H54 (cell line): ENCODE measurements around the gene VAV1.
"Not testable (repeated sequence)": the region's sequence is repeated elsewhere in the genome, so short reads cannot be mapped to it uniquely, and the experiment has no call there.

Experiments
- DNase-seq: peaks from one replicate; pipeline ENCODE4 v3.0.0; 2011; ENCODE audit warnings: low spot score, mixed read lengths; ENCODE audit not compliant: insufficient read length
- FAIRE-seq: peaks from 3 replicates; lab custom pipeline; 2011; peaks lifted over from hg19 to GRCh38; lab: Jason Lieb, UNC
- POLR2A ChIP-seq: IDR thresholded peaks from 2 replicates; pipeline ENCODE4 v1.6.1; 2011; ENCODE audit warnings: low read depth, mild to moderate bottlenecking, low read length

The VAV1 gene

DNA sequence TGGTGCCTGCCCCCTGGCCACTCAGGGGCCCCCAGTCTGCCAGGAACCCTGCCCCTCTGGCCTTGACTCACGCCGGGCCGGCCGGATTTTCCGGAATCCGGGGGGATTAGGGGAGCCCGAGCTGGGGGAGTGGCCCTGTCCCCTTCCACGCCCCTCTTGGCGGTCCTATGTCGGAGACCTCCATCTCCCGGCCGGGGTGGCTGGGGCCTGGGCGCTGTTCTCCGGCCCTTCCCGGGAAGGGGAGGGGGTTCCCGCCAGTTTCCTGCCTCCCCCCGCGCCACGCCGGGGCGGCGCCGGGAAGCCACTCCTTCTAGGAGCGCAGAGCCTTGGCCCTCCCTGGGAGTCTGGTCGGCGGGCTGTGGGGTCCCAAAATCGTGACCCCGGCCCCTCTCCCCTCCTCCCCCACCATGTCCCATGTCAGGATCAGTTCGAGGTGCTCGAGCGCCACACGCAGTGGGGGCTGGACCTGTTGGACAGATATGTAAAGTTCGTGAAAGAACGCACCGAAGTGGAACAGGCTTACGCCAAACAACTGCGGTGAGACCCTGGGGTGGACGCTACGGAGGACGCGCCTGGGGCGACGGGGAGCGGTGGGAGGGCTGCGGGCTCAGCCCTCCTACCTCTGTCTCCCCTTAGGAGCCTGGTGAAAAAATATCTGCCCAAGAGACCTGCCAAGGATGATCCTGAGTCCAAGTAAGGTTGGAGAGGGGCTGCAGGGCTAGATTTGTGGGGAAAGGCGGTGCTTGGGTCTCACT lies 31.7 kb upstream of the VAV1 start:
- no peak for FAIRE-seq
- TF ChIP-seq POLR2A = no peak
- peak; percentile 61 for DNase-seq

DNA sequence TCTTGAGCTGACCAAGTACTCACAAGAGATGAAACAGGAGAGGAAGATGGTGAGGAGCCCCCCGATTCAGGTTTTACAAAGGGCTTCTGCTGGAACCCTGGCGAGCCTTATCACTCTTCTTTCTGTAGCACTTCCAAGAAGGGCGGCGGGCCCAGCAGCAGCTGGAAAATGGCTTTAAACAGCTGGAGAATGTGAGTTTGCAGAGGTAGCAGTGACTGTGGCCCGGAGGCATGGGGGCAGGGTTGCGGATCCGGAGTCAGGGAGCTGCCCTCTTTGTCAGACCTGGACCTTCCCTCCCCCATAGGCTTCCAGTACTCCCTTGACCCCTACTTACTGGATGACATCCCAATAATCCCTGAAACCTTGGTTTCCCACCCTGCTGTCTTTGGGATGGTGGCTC lies 29.4 kb upstream of the VAV1 start:
- DNase-seq (no peak), FAIRE-seq (no peak)
- TF ChIP-seq POLR2A = no peak

DNA sequence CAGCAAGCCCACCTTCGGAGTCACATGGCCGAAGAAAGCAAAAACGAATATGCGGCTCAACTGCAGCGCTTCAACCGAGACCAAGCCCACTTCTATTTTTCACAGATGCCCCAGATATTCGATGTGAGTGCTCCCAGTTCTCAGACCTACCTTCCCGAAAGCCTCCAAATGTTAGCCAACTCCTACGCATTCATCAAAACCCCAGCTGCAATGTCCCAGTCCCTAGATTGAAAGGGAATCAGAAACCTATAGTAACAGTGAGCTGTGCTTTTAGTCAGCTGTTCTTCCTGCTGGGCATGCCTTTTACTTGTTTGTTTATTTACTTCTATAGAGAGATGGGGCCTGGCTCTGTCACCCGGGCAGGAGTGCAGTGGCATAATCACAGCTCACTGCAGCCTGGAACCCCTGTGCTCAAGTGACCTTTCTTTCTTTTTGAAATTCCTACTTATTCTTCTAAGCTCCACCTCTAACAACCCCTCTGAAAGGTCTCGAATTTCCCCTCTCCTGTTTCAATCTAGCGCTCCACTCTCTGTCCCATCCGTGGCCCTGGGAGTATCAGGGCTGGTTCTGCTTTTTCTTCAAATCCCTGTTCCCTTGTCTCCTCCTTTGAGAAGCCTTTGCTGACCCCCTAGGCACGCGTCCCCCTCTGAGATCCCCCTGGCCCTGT lies 28.7 kb upstream of the VAV1 start:
- FAIRE-seq = no peak
- TF ChIP-seq POLR2A = no peak
- no peak for DNase-seq

GRCh38 chr19:6744381-6745301 lies 27.9 kb upstream of the VAV1 start:
- DNase-seq (peak; percentile 90), FAIRE-seq (no peak)

GRCh38 chr19:6745965-6746364 lies 26.5 kb upstream of the VAV1 start:
- no peak for TF ChIP-seq POLR2A
- no peak for FAIRE-seq
- DNase-seq = no peak

More at GRCh38 chr19:6744381-6745301, 27.9 kb upstream of the VAV1 start:
- no peak for TF ChIP-seq POLR2A

- not testable (repeated sequence) for FAIRE-seq, DNase-seq
Observed at GRCh38 chr19:6748543-6748942, 24.0 kb upstream of the VAV1 start.

DNA sequence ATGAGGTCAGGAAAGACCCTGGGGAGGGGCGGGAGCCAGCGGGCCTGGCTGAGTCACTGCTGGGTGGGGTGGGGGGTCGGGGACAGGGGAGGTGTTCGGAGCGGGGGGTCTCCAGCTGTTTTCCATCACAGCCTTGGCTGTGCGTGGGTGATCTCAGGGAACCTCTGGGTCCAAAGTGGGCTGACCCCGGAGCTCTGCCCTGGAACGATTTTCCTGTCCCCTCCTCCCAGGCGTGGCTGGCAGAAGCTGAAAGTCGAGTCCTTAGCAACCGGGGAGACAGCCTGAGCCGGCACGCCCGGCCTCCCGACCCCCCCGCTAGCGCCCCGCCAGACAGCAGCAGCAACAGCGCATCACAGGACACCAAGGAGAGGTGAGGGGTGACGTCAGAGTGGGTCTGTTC lies 22.4 kb upstream of the VAV1 start:
- FAIRE-seq (no peak), DNase-seq (no peak)
- TF ChIP-seq POLR2A = no peak

DNA sequence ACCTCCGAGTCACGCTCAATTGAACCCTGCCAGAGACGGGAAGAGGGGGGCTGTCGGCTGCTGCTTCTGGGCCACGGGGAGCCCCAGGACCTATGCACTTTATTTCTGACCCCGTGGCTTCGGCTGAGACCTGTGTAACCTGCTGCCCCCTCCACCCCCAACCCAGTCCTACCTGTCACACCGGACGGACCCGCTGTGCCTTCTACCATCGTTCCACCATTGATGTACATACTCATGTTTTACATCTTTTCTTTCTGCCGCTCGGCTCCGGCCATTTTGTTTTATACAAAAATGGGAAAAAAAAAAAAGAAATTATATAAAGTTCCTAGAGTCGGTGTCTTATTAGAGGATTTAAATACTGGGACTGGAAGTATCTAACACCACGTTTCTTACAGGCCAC lies 21.3 kb upstream of the VAV1 start:
- DNase-seq = no peak
- no peak for FAIRE-seq
- TF ChIP-seq POLR2A = no peak

DNA sequence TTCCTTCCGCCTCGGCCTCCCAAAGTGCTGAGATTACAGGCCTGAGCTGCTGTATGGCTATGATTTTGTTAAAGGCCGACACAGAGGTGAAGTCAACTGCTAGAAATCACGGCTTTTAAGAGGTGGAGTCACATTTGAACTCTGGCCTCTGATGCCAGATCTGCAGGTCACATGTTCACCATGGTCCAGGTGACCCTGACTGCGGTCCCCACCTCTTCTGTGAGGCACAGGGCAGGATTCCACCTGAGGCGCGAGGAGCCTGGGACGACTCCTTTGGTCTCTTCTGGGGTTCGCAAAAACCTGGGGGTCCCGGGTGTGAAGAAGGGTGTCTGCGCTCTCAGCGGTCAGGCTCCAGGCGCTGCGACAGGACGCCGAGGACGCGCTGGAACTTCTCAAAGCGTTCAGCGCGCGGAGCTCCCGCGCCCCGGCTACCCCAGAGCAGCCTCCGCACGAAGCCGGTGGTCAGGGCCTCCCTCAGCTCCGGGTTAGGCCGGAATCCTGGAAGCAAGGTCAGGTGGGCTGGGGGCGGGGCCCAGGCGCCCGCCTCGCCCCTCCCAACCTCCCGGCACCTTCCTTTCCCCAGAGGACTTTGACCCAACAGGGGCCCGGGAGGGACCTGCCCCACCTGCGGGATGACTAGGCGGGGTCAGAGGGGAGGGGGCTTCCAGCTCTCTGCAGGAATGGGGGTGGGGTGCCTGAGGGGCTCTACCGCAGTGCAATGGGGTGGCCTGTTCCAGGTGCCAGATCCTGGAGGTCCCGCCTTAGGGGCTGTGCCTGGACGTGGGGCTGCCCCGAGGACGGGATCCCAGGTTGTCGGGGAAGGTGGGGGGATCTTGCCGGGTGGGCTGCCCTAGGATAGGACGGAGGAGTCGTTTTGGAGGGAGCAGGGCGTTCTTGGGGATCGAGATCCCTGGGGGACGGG lies 20.0 kb upstream of the VAV1 start:
- no peak for FAIRE-seq
- no peak for DNase-seq
- no peak for TF ChIP-seq POLR2A

DNA sequence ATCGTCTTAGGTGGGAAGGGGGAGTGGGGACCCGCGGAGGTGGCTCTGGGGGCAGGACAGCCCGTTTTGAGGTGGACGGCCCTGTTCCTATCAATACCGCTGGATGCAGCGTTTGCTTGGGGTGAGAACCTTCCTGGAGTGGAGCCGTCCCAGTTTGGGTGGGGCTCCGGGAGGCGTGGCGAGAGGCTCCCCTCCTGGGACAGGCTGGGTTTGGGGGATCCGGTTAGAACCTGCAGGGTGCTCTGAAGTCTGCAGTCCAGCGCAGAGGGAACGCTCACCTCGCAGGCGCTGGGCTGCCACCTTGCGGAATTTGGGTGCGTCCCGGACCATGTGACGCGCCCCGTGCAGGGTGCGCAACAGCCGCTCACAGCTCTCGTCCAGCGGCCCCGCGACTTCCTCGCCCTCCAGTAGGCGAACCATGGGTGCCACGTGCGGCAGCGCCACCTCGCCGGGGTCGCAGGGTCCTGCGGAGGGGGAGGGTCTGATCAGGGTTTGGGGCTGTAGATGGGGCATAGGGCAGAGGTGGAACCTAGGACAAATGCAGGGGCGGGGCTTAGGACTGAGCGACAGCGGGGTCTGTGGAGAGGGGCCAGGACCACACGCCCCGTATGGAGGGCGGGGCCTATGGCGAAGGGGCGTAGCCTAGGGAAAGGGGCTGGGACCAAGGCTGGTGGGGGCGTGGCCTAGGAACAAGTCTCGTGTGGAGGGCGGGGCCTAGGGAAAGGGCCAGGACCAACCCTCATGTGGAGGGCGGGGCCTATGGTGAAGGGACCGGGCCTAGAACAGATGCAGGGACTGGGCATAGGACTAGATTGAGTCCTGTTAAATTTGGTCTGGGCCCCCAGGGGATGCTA lies 19.1 kb upstream of the VAV1 start:
- no peak for FAIRE-seq

GRCh38 chr19:6754136-6754535 lies 18.4 kb upstream of the VAV1 start:
- DNase-seq (no peak), FAIRE-seq (no peak)
- TF ChIP-seq POLR2A = no peak

More for the DNA sequence above, 19.1 kb upstream of the VAV1 start:
- DNase-seq = peak; percentile 70
- no peak for TF ChIP-seq POLR2A

- no peak for TF ChIP-seq POLR2A
- no peak for FAIRE-seq
- DNase-seq = no peak
Observed at GRCh38 chr19:6754653-6755463, 17.6 kb upstream of the VAV1 start.
